ENCODE measurements around the gene SPRYD3.

SPRYD3 gene

GRCh38 chr12:53067074-53067992 lies 11.9 kb downstream of the SPRYD3 start:
- no peak overlapping the region for H3K27ac ChIP-seq
- TF ChIP-seq, protein P1, sequence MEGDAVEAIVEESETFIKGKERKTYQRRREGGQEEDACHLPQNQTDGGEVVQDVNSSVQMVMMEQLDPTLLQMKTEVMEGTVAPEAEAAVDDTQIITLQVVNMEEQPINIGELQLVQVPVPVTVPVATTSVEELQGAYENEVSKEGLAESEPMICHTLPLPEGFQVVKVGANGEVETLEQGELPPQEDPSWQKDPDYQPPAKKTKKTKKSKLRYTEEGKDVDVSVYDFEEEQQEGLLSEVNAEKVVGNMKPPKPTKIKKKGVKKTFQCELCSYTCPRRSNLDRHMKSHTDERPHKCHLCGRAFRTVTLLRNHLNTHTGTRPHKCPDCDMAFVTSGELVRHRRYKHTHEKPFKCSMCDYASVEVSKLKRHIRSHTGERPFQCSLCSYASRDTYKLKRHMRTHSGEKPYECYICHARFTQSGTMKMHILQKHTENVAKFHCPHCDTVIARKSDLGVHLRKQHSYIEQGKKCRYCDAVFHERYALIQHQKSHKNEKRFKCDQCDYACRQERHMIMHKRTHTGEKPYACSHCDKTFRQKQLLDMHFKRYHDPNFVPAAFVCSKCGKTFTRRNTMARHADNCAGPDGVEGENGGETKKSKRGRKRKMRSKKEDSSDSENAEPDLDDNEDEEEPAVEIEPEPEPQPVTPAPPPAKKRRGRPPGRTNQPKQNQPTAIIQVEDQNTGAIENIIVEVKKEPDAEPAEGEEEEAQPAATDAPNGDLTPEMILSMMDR (conservative IDR thresholded peaks at IDR 0.05): no peak

GRCh38 chr12:53065975-53066931 lies 12.9 kb downstream of the SPRYD3 start:
- no peak overlapping the region for H3K27ac ChIP-seq
- TF ChIP-seq, protein P1 (conservative IDR thresholded peaks at IDR 0.05): peak; percentile 93
- TF ChIP-seq ZFX (IDR thresholded peaks at IDR 0.05): no peak

DNA sequence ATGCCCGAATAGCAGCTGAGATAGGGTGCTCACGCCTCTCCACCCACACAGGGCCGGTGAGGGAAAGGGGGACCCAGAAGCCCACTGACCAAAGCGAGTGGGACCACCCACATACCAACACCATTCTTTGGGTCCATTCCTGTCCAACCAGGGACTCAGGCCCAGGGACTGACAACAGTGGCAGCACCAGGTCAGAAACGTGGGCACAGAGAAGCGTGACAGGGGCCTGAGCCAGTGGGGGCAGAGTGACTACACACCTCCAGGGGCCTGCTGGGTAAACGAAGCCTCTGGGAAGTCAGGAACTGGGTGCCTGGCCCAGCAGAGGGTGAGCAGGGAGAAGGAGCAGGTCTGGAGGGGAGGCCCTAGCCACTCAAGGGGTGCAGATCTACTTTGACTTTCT lies 13.7 kb downstream of the SPRYD3 start:
- no peak overlapping the region for H3K27ac ChIP-seq
- no peak for TF ChIP-seq ZFX (IDR thresholded peaks at IDR 0.05)
- TF ChIP-seq, protein P1 (conservative IDR thresholded peaks at IDR 0.05): no peak

- TF ChIP-seq, protein P1 (conservative IDR thresholded peaks at IDR 0.05): no peak
- TF ChIP-seq ZFX (IDR thresholded peaks at IDR 0.05): no peak
- no peak overlapping the region for H3K27ac ChIP-seq
Observed at GRCh38 chr12:53064613-53065436, 14.4 kb downstream of the SPRYD3 start.

DNA sequence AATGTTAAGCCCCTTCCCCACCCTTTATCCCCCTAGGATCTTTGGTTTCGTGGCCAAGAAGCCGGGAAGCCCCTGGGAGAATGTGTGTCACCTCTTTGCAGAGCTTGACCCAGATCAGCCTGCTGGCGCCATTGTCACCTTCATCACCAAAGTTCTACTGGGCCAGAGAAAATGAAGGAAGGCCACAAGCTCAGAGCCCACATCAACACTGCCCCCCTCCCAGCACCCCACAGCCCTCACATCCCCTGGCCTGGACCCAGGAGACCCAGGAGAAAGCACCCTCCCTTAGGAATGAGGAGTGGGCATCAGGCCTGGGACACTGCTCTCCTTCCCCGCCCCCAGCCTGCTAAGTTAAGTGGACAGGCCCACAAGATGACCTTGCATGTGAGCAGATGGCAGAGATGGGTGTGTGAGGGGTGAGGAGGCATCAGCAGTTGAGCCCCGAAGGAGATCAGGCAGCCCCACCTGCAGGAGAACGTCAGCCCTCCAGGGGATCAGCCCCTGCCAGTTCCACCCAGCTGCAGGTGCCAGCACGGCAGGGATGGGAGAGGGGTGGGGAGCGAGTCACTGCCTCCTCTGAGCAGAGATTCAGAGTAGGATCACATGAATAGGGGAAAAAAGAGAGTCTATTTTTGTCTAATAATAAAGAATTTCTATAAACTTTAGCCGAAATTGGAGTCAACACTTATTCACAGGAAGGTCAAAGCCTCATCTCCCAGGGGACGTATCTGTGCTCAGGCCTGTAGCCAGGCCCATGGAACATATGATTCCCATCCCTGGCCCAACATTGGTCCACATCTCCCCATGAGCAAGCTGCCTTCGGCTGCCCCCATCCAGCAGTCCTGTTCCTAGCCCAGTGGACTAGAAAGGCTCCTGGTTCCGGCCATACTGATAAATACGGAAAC lies 15.2 kb downstream of the SPRYD3 start:
- TF ChIP-seq, protein P1 (conservative IDR thresholded peaks at IDR 0.05): no peak
- TF ChIP-seq ZFX (IDR thresholded peaks at IDR 0.05): no peak
- H3K27ac ChIP-seq: no peak overlapping the region

Data from C4-2B (cell line).